CD8-positive, alpha-beta memory T cell (primary cell): ENCODE measurements around the gene HBZ. TPM values are rescaled to one million over a fixed set of nuclear protein-coding genes. Genes with fewer than 3 reads are reported as not detected.
"Not testable (repeated sequence)": the region's sequence is repeated elsewhere in the genome, so short reads cannot be mapped to it uniquely, and the experiment has no call there.

Experiments
- CTCF ChIA-PET: fragments of 350-600 bp; sonication (Branson Sonifier 250); formaldehyde crosslinking; loops from one replicate; lab custom pipeline; 2021; ENCODE audit warnings: antibody characterized with exemption; lab: Charles Lee
- POLR2A ChIA-PET: fragments of 350-600 bp; sonication (Branson Sonifier 250); formaldehyde crosslinking; loops from one replicate; lab custom pipeline; 2021; ENCODE audit warnings: antibody characterized with exemption; lab: Charles Lee
- DNase-seq, 5 donors: peaks; one replicate each; pipeline versions ENCODE4 v3.0.0 to v3.0.0-alpha.2; 2020 to 2022; ENCODE audit warnings: mixed read lengths in 1 of 5
- H3K27ac ChIP-seq: one replicate; pipeline ENCODE4 v1.7.0; 2013; ENCODE audit warnings: low read depth, mild to moderate bottlenecking, low read length, moderate library complexity
- H3K27me3 ChIP-seq: 2 replicates; pipeline ENCODE4 v1.7.0; 2013; ENCODE audit warnings: low read length, mild to moderate bottlenecking; ENCODE audit not compliant: insufficient read depth, poor library complexity, severe bottlenecking
- H3K36me3 ChIP-seq: 2 replicates; pipeline ENCODE4 v1.7.0; 2013; ENCODE audit warnings: mild to moderate bottlenecking, low read length, moderate library complexity; ENCODE audit not compliant: insufficient read depth
- H3K4me1 ChIP-seq: 2 replicates; pipeline ENCODE4 v1.7.0; 2013; ENCODE audit warnings: mild to moderate bottlenecking, low read length, moderate library complexity; ENCODE audit not compliant: insufficient read depth
- H3K4me3 ChIP-seq: 2 replicates; pipeline ENCODE4 v1.7.0; 2013; ENCODE audit warnings: mild to moderate bottlenecking, low read length
- H3K9me3 ChIP-seq: 2 replicates; pipeline ENCODE4 v1.7.0; 2013; ENCODE audit warnings: mild to moderate bottlenecking, low read length
- H3K27ac Mint-ChIP-seq, 8 donors: one replicate each; pipeline ENCODE4 v1.8.0; 2020 to 2021; ENCODE audit warnings: mixed read lengths in 8 of 8, mild to moderate bottlenecking in 6 of 8, inconsistent platforms in 3 of 8, moderate library complexity in 3 of 8
- H3K27me3 Mint-ChIP-seq, 2 donors: one replicate each; pipeline ENCODE4 v1.8.0; 2020 to 2021; ENCODE audit warnings: mixed read lengths in 2 of 2, mild to moderate bottlenecking in 1 of 2, moderate library complexity in 1 of 2
- H3K36me3 Mint-ChIP-seq, 3 donors: one replicate each; pipeline ENCODE4 v1.8.0; 2020 to 2021; ENCODE audit warnings: mixed read lengths in 3 of 3, inconsistent platforms in 1 of 3, mild to moderate bottlenecking in 1 of 3
- H3K4me1 Mint-ChIP-seq, 3 donors: one replicate each; pipeline ENCODE4 v1.8.0; 2020 to 2021; ENCODE audit warnings: mixed read lengths in 3 of 3, inconsistent platforms in 1 of 3, mild to moderate bottlenecking in 1 of 3
- H3K4me3 Mint-ChIP-seq, 7 donors: one replicate each; pipeline ENCODE4 v1.8.0; 2020 to 2021; ENCODE audit warnings: mixed read lengths in 7 of 7, mild to moderate bottlenecking in 6 of 7, moderate library complexity in 4 of 7, inconsistent platforms in 2 of 7
- H3K9me3 Mint-ChIP-seq, 5 donors: one replicate each; pipeline ENCODE4 v1.8.0; 2020 to 2022; ENCODE audit warnings: mixed read lengths in 5 of 5, mild to moderate bottlenecking in 3 of 5, moderate library complexity in 2 of 5, inconsistent platforms in 1 of 5
- polyA plus RNA-seq: library from polyadenylated mRNA; unstranded; fragments of 300-500 nt; fragmentation: Illumina TruSeq; gene quantifications from one replicate; pipeline ENCODE4 v1.2.3, GENCODE V29; 2021
- total RNA-seq, 2 experiments: library from RNA; stranded (reverse); gene quantifications; one replicate each; pipeline ENCODE4 v1.2.3, GENCODE V29; 2021

The HBZ gene
- total and polyA plus RNA-seq, 3 experiments from 2014 or later: not detected

GRCh38 chr16:203246-203645, 50.8 kb downstream of the HBZ start:
- Histone ChIP-seq H3K36me3 (peaks cover 62% of the 10 kb centered on the region), H3K9me3 (no peaks in the 10 kb centered on the region), H3K4me3 (no peak overlapping the region), H3K27ac (no peak overlapping the region), H3K27me3 (no peaks in the 10 kb centered on the region), H3K4me1 (no peaks in the 10 kb centered on the region)
- Mint-ChIP-seq H3K9me3 (no peaks in the 10 kb centered on the region), H3K27me3 (no peaks in the 10 kb centered on the region), H3K4me3 (peak overlapping the region in 1 of 7 donors; percentile 32), H3K4me1 (peaks cover 0 to 3% (median 0%) of the 10 kb centered on the region in 3 donors), H3K36me3 (peaks cover 9 to 76% (median 15%) of the 10 kb centered on the region in 3 donors), H3K27ac (no peak overlapping the region)
- ChIA-PET POLR2A (no interaction called here), CTCF (no interaction called here)
- DNase-seq: no peak

DNA sequence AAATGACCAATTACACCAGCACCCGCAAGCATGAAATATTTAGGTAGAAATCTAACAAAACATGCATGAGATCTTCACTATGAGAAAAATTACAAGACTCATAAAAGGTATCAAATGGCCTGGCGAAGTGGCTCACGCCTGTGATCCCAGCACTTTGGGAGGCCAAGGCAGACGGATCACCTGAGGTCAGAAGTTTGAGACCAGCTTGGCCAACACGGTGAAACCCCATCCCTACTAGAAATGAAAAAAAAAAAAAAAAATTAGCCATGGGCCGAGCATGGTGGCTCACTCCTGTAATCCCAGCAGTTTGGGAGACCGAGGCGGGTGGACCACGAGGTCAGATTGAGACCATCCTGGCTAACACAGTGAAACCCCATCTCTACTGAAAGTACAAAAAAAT, 51.6 kb downstream of the HBZ start:
- H3K4me3 Mint-ChIP-seq, DNase-seq, H3K4me1 Mint-ChIP-seq, H3K27ac ChIP-seq, CTCF ChIA-PET, H3K27me3 ChIP-seq, H3K9me3 ChIP-seq, H3K4me1 ChIP-seq, H3K9me3 Mint-ChIP-seq, POLR2A ChIA-PET, H3K27me3 Mint-ChIP-seq, H3K4me3 ChIP-seq, H3K27ac Mint-ChIP-seq: not testable (repeated sequence)
- peaks cover 58% of the 10 kb centered on the region for H3K36me3 ChIP-seq
- peaks cover 9 to 75% (median 18%) of the 10 kb centered on the region in 3 donors for H3K36me3 Mint-ChIP-seq

Other genes starting within 250 kb of the HBZ start
- gene POLR3K, start 99.0 kb upstream of the HBZ start, total RNA-seq: 10 to 100 TPM; 63.6 to 63.9 TPM
- gene POLR3K, start 99.0 kb upstream of the HBZ start, polyA plus RNA-seq: 35.1 TPM
- 100 to 1,000 TPM; 108 to 110 TPM for gene SNRNP25, start 98.8 kb upstream of the HBZ start, total RNA-seq
- 16.3 TPM for gene SNRNP25, start 98.8 kb upstream of the HBZ start, polyA plus RNA-seq
- under 1 TPM; 0.53 to 0.59 TPM for gene RHBDF1, start 80.0 kb upstream of the HBZ start, total RNA-seq
- not detected for gene RHBDF1, start 80.0 kb upstream of the HBZ start, polyA plus RNA-seq
- 10 to 100 TPM; 47.5 to 48.2 TPM for gene MPG, start 74.4 kb upstream of the HBZ start, total RNA-seq
- 58.1 TPM for gene MPG, start 74.4 kb upstream of the HBZ start, polyA plus RNA-seq
- gene NPRL3, start 14.0 kb upstream of the HBZ start, total RNA-seq: 10 to 100 TPM; 45.2 to 50.7 TPM
- 13.0 TPM for gene NPRL3, start 14.0 kb upstream of the HBZ start, polyA plus RNA-seq
- gene HBM, start 13.3 kb downstream of the HBZ start, total RNA-seq: not detected
- gene HBM, start 13.3 kb downstream of the HBZ start, polyA plus RNA-seq: not detected
- not detected for gene HBA2, start 20.2 kb downstream of the HBZ start, total RNA-seq
- gene HBA2, start 20.2 kb downstream of the HBZ start, polyA plus RNA-seq: 5.8 TPM
- not detected for gene HBA1, start 24.0 kb downstream of the HBZ start, total RNA-seq
- 1.6 TPM for gene HBA1, start 24.0 kb downstream of the HBZ start, polyA plus RNA-seq
- not detected for gene HBQ1, start 27.8 kb downstream of the HBZ start, total RNA-seq
- gene HBQ1, start 27.8 kb downstream of the HBZ start, polyA plus RNA-seq: 0.72 TPM
- gene LUC7L, start 76.8 kb downstream of the HBZ start, total RNA-seq: 10 to 100 TPM; 78.5 to 80.0 TPM
- gene LUC7L, start 76.8 kb downstream of the HBZ start, polyA plus RNA-seq: 9.2 TPM
- gene FAM234A, start 82.2 kb downstream of the HBZ start, total RNA-seq: 10 to 100 TPM; 23.1 to 26.1 TPM
- 27.9 TPM for gene FAM234A, start 82.2 kb downstream of the HBZ start, polyA plus RNA-seq
- gene RGS11, start 123.3 kb downstream of the HBZ start, total RNA-seq: under 1 TPM in 1 of 2 experiments, not detected in 1; 0.09 TPM
- gene RGS11, start 123.3 kb downstream of the HBZ start, polyA plus RNA-seq: not detected
- not detected for gene ARHGDIG, start 127.9 kb downstream of the HBZ start, total RNA-seq
- not detected for gene ARHGDIG, start 127.9 kb downstream of the HBZ start, polyA plus RNA-seq
- gene PDIA2, start 130.5 kb downstream of the HBZ start, total RNA-seq: not detected
- gene PDIA2, start 130.5 kb downstream of the HBZ start, polyA plus RNA-seq: not detected
- gene AXIN1, start 200.1 kb downstream of the HBZ start, total RNA-seq: 10 to 100 TPM; 24.7 to 26.3 TPM
- 6.9 TPM for gene AXIN1, start 200.1 kb downstream of the HBZ start, polyA plus RNA-seq
- gene MRPL28, start 217.9 kb downstream of the HBZ start, total RNA-seq: 10 to 100 TPM; 90.2 to 98.0 TPM
- gene MRPL28, start 217.9 kb downstream of the HBZ start, polyA plus RNA-seq: 67.8 TPM
- 10 to 100 TPM; 36.1 to 36.2 TPM for gene PGAP6, start 229.3 kb downstream of the HBZ start, total RNA-seq
- gene PGAP6, start 229.3 kb downstream of the HBZ start, polyA plus RNA-seq: 23.1 TPM
- gene NME4, start 244.6 kb downstream of the HBZ start, total RNA-seq: 10 to 100 TPM; 14.1 to 15.4 TPM
- gene NME4, start 244.6 kb downstream of the HBZ start, polyA plus RNA-seq: 49.9 TPM
- gene DECR2, start 249.2 kb downstream of the HBZ start, total RNA-seq: 1 to 10 TPM; 6.8 to 7.9 TPM
- gene DECR2, start 249.2 kb downstream of the HBZ start, polyA plus RNA-seq: 3.9 TPM